PC-9 (cell line): ENCODE results near the gene TBC1D26. TPM values are rescaled to one million over a fixed set of nuclear protein-coding genes. Genes with fewer than 3 reads are reported as not detected.

Experiments
- BruUV-seq: library from RNA; stranded (reverse); fragments of 400-500 nt; replicated peaks from 2 replicates; lab custom pipeline; 2021; lab: Mats Ljungman, UMichigan
- CTCF ChIA-PET: fragments of 300-600 bp; sonication (Branson Sonifier 250); formaldehyde crosslinking; loops from one replicate; lab custom pipeline; 2022; ENCODE audit warnings: antibody characterized with exemption; lab: Charles Lee
- POLR2A ChIA-PET: fragments of 300-600 bp; sonication (Branson Sonifier 250); formaldehyde crosslinking; loops from one replicate; lab custom pipeline; 2022; ENCODE audit warnings: antibody characterized with exemption; ENCODE audit not compliant: unreplicated experiment; lab: Charles Lee
- DNase-seq, 2 experiments: peaks; one replicate each; pipeline versions ENCODE4 v3.0.0 to v3.0.0-alpha.2; 2015 to 2022; ENCODE audit warnings: mixed read lengths in 1 of 2
- H2AFZ ChIP-seq: fragments of 200-600 bp; sonication (generic); 2 replicates; pipeline ENCODE4 v1.8.1; 2017; ENCODE audit warnings: antibody characterized with exemption
- H3F3A ChIP-seq: fragments of 200-600 bp; sonication (generic); 2 replicates; pipeline ENCODE4 v1.8.1; 2017; ENCODE audit warnings: antibody characterized with exemption, mild to moderate bottlenecking, low read depth; ENCODE audit not compliant: insufficient read depth
- H3K27ac ChIP-seq: fragments of 200-600 bp; sonication (generic); 2 replicates; pipeline ENCODE4 v1.6.1; 2016; ENCODE audit warnings: mixed run types
- H3K27me3 ChIP-seq: fragments of 200-600 bp; sonication (generic); 2 replicates; pipeline ENCODE4 v1.6.1; 2016; ENCODE audit warnings: low read depth, mixed run types; ENCODE audit not compliant: insufficient read depth
- H3K36me3 ChIP-seq: fragments of 200-600 bp; sonication (generic); 2 replicates; pipeline ENCODE4 v1.6.1; 2016; ENCODE audit warnings: low read depth, mixed run types
- H3K4me1 ChIP-seq: fragments of 200-600 bp; sonication (generic); replicated peaks from 2 replicates; pipeline ENCODE4 v1.6.1; 2016; ENCODE audit warnings: mixed run types; ENCODE audit not compliant: insufficient read depth
- H3K4me2 ChIP-seq: fragments of 200-600 bp; sonication (generic); 2 replicates; pipeline ENCODE4 v1.6.1; 2017; ENCODE audit warnings: mixed run types
- H3K4me3 ChIP-seq: fragments of 200-600 bp; sonication (generic); 2 replicates; pipeline ENCODE4 v1.6.1; 2016; ENCODE audit warnings: mixed run types
- H3K79me2 ChIP-seq: fragments of 200-600 bp; sonication (generic); 2 replicates; pipeline ENCODE4 v1.6.1; 2017; ENCODE audit warnings: low read depth, mixed run types
- H3K9me2 ChIP-seq: fragments of 200-600 bp; sonication (generic); 2 replicates; pipeline ENCODE4 v1.8.1; 2017; ENCODE audit warnings: mild to moderate bottlenecking; ENCODE audit not compliant: insufficient read depth
- H3K9me3 ChIP-seq: fragments of 200-600 bp; sonication (generic); 2 replicates; pipeline ENCODE4 v1.8.1; 2016; ENCODE audit warnings: low read depth; ENCODE audit not compliant: insufficient read depth
- H4K20me1 ChIP-seq: fragments of 200-600 bp; sonication (generic); 2 replicates; pipeline ENCODE4 v1.8.1; 2017; ENCODE audit not compliant: insufficient read depth
- EZH2 ChIP-seq: fragments of 200-600 bp; sonication (generic); IDR thresholded peaks from 2 replicates; pipeline ENCODE4 v1.8.0; 2017; ENCODE audit warnings: antibody characterized with exemption, low read depth
- intact Hi-C: fragments of 100-400 bp; cut with micrococcal nuclease; formaldehyde crosslinking; loops from one replicate; pipeline ENCODE4 v1.10.0; 2022; ENCODE audit not compliant: unreplicated experiment
- total RNA-seq: library from RNA; stranded (reverse); gene quantifications from 2 replicates; pipeline ENCODE4 v1.2.3, GENCODE V29; 2021
- TF ChIP-seq, protein P1 (sequence below): fragments of 200-600 bp; sonication (generic); conservative IDR thresholded peaks from 2 replicates; pipeline ENCODE4 v1.6.1; 2017; ENCODE audit warnings: mixed run types, antibody characterized with exemption, mild to moderate bottlenecking, moderate library complexity

TBC1D26 gene
- total RNA-seq, 1 experiment from 2014 or later, result 0.55 TPM

DNA sequence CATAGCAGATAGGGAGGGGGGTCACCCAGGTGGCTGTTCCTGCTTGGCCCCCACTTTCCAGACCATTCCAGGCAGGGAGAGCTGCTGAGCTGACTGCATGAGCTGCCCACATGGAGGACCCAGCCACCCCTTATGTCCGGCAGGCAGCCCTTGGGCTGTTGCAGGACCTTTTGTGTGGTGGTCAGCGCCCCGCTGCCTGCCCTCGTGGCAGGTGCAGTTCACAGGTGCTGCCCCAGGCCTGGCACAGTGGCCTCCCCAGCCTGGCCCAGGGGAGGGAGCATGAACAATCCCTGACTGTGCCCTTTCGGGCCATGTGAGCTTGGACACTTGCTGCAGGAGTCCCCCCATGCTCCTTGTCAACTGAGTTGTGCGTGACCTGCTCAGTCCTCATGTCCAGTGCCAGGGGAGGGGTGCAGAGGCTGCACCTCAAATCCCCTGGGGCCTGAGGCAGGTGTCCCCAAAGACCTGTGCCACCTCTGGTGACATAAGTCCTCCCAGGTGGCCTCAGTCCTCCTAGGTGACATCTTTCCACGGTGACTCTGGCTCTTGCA, 8.6 kb downstream of the TBC1D26 start:
- Histone ChIP-seq H3K27me3 (no peaks in the 10 kb centered on the region), H3K27ac (no peak overlapping the region), H3K4me2 (no peak overlapping the region), H4K20me1 (no peaks in the 10 kb centered on the region), H3K36me3 (no peaks in the 10 kb centered on the region), H2AFZ (no peak overlapping the region), H3F3A (no peaks in the 10 kb centered on the region), H3K4me3 (no peak overlapping the region), H3K9me3 (no peaks in the 10 kb centered on the region), H3K79me2 (no peaks in the 10 kb centered on the region), H3K4me1 (no peaks in the 10 kb centered on the region), H3K9me2 (no peaks in the 10 kb centered on the region)
- ChIA-PET CTCF (no interaction called here), POLR2A (no interaction called here)
- BruUV-seq, result no TSS peak
- intact Hi-C loops, result no loop called here
- no peak for DNase-seq
- TF ChIP-seq, protein P1, sequence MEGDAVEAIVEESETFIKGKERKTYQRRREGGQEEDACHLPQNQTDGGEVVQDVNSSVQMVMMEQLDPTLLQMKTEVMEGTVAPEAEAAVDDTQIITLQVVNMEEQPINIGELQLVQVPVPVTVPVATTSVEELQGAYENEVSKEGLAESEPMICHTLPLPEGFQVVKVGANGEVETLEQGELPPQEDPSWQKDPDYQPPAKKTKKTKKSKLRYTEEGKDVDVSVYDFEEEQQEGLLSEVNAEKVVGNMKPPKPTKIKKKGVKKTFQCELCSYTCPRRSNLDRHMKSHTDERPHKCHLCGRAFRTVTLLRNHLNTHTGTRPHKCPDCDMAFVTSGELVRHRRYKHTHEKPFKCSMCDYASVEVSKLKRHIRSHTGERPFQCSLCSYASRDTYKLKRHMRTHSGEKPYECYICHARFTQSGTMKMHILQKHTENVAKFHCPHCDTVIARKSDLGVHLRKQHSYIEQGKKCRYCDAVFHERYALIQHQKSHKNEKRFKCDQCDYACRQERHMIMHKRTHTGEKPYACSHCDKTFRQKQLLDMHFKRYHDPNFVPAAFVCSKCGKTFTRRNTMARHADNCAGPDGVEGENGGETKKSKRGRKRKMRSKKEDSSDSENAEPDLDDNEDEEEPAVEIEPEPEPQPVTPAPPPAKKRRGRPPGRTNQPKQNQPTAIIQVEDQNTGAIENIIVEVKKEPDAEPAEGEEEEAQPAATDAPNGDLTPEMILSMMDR, result no peak
- no peak for TF ChIP-seq EZH2

DNA sequence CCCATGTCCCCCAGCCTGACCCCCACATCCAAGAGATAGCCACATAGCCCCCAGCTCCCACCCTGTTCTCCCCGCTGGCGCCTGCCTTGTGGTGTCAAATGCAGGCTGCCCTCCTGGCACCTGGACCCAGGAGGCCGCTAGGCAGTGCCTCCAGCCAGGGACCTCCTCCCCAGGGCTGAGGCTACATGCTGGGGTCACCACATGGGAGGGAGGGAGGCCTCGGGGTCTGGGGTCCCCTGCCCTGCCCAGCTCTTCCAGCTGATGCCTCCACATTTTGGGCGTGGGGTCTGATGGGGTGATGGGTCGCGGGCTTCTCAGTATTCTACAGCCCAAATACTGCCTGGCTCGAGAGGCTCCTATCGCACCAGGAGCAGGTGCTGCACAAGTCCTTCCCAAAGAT, 9.5 kb downstream of the TBC1D26 start:
- Histone ChIP-seq H4K20me1 (no peaks in the 10 kb centered on the region), H3K9me2 (no peaks in the 10 kb centered on the region), H3K4me1 (no peaks in the 10 kb centered on the region), H3K36me3 (no peaks in the 10 kb centered on the region), H3K27ac (no peak overlapping the region), H3K27me3 (no peaks in the 10 kb centered on the region), H3K4me2 (no peak overlapping the region), H3K79me2 (no peaks in the 10 kb centered on the region), H2AFZ (no peak overlapping the region), H3K4me3 (no peak overlapping the region), H3K9me3 (no peaks in the 10 kb centered on the region), H3F3A (no peaks in the 10 kb centered on the region)
- TF ChIP-seq, protein P1, result no peak
- no peak for TF ChIP-seq EZH2
- POLR2A ChIA-PET, result interaction anchor here (0.6 kb wide), 1 partner anchor 158 kb away, joined by 7 read pairs; no protein-coding TSS in a partner anchor
- CTCF ChIA-PET, result no interaction called here
- BruUV-seq, result no TSS peak
- no peak for DNase-seq
- intact Hi-C loops, result no loop called here

DNA sequence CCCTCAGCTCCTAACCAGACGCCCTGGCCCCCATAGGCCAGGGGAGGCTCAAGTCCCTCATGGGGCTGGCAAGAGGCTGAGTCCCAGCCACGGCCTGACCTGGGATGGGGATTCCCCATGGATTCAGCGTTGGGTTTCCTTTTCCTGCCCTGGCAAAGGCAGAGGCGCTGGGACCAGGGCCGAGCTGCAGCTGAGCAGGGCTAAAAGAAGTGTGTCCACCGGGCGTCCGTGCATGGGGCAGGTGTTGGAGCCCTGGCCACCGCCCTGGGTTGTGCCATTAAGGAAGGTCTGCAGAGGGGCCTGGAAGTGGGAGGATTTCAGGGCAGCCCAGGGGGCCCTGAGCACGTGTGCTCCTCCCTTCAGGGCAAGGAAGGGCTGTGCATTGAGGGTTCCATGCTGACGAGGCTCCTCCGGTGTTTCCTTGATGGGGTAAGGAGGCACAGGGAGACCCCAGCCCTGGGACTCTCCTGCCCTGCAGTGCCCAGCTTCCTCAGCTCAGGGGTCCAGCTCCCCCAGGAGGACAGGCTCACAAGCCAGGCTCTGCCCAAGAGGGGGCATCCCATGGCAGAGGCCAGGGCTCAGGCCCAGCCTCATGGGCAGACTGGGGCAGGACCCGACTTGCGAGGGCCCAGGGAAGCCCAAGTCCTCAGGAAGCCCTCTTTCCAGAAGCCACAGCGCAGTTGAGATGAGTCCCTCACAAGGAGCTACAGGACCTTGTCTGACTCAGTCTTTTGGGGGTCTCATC, 10.1 kb downstream of the TBC1D26 start:
- Histone ChIP-seq H3K4me2 (no peak overlapping the region), H3K27me3 (no peaks in the 10 kb centered on the region), H3K9me3 (no peaks in the 10 kb centered on the region), H3K36me3 (no peaks in the 10 kb centered on the region), H3K4me3 (no peak overlapping the region), H3F3A (no peaks in the 10 kb centered on the region), H4K20me1 (no peaks in the 10 kb centered on the region), H2AFZ (no peak overlapping the region), H3K27ac (no peak overlapping the region), H3K4me1 (no peaks in the 10 kb centered on the region), H3K9me2 (no peaks in the 10 kb centered on the region), H3K79me2 (no peaks in the 10 kb centered on the region)
- intact Hi-C loops, result no loop called here
- DNase-seq, result no peak
- BruUV-seq, result no TSS peak
- TF ChIP-seq, protein P1, result no peak
- no peak for TF ChIP-seq EZH2
- ChIA-PET CTCF (no interaction called here), POLR2A (interaction anchor here (0.6 kb wide), 1 partner anchor 159 kb away, joined by 7 read pairs; no protein-coding TSS in a partner anchor)
